Measurements from ENCODE around the gene PCSK1. TPM values are rescaled to one million over a fixed set of nuclear protein-coding genes. Genes with fewer than 3 reads are reported as not detected.
"Not testable (repeated sequence)": the region's sequence is repeated elsewhere in the genome, so short reads cannot be mapped to it uniquely, and the experiment has no call there.

PCSK1 gene
- polyA plus RNA-seq, 1 of the 3 experiments (the other 2 are of a cell fraction) = 0.08 TPM

- H4K20me1 ChIP-seq (ENCODE audit: insufficient read depth); H3K27ac ChIP-seq (ENCODE audit: low read depth in 2 of 2, low read length in 1 of 2); DNase-seq; H3K27me3 ChIP-seq (ENCODE audit: insufficient read depth); H2AFZ ChIP-seq (ENCODE audit: low read depth); H3K4me1 ChIP-seq (ENCODE audit: control insufficient read depth in 1 of 2, insufficient read depth in 2 of 2, low read depth in 1 of 2, low read length in 1 of 2); H3K36me3 ChIP-seq (replicated peaks in 1 of 2; ENCODE audit: control insufficient read depth in 1 of 2, insufficient read depth in 2 of 2, low read length in 1 of 2); H3K9me2 ChIP-seq; H3K4me3 ChIP-seq (ENCODE audit: low read depth in 2 of 2, low read length in 1 of 2); H3K9ac ChIP-seq; H3K79me2 ChIP-seq (ENCODE audit: insufficient read depth); POLR2A ChIA-PET; H3F3A ChIP-seq (replicated peaks; ENCODE audit: insufficient read depth); H3K4me2 ChIP-seq; H3K9me3 ChIP-seq: not testable (repeated sequence)
- CTCF ChIA-PET = interaction anchor here (1.6 kb wide), 1 partner anchor 50 kb away, joined by 5 read pairs; no protein-coding TSS in a partner anchor
Observed at GRCh38 chr5:96395295-96395694, 37.8 kb downstream of the PCSK1 start.

- ChIA-PET CTCF (no interaction called here), POLR2A (no interaction called here)
- no peak overlapping the region for H2AFZ ChIP-seq (ENCODE audit: low read depth)
- no peak overlapping the region for H3K4me3 ChIP-seq (ENCODE audit: low read depth in 2 of 2, low read length in 1 of 2)
- DNase-seq = no peak
- H3K9ac ChIP-seq = no peak overlapping the region
- TF ChIP-seq SIN3A (IDR thresholded peaks at IDR 0.05; ENCODE audit: borderline replicate concordance, low read depth, low read length) (no peak), RAD21 (IDR thresholded peaks at IDR 0.05; ENCODE audit: low read length) (no peak), USF2 (IDR thresholded peaks at IDR 0.05; ENCODE audit: borderline replicate concordance, low read depth, low read length) (no peak), SMC3 (IDR thresholded peaks at IDR 0.05; ENCODE audit: low read depth, low read length) (no peak), RCOR1 (IDR thresholded peaks at IDR 0.05; ENCODE audit: low read length) (no peak), RFX5 (IDR thresholded peaks at IDR 0.05; ENCODE audit: low read length) (no peak), CTCF (IDR thresholded peaks at IDR 0.05) (no peak), FOXJ3 (CRISPR knock-in tag; IDR thresholded peaks at IDR 0.05) (no peak), TCF12 (IDR thresholded peaks at IDR 0.05) (no peak)
- 46% methylated on average over 2 of the region's 2 CpGs for WGBS (ENCODE audit: low lambda C conversion rate)
- H3K27me3 ChIP-seq (ENCODE audit: insufficient read depth) = no peaks in the 10 kb centered on the region
- H3K4me2 ChIP-seq = no peak overlapping the region
- H3K36me3 ChIP-seq (replicated peaks in 1 of 2; ENCODE audit: control insufficient read depth in 1 of 2, insufficient read depth in 2 of 2, low read length in 1 of 2) = no peaks in the 10 kb centered on the region
- no peaks in the 10 kb centered on the region for H3F3A ChIP-seq (replicated peaks; ENCODE audit: insufficient read depth)
- no peaks in the 10 kb centered on the region for H3K9me3 ChIP-seq
- H3K9me2 ChIP-seq = no peaks in the 10 kb centered on the region
- peaks cover 0 to 6% of the 10 kb centered on the region in 2 experiments; a peak in 2 of 4 replicates for H3K4me1 ChIP-seq (ENCODE audit: control insufficient read depth in 1 of 2, insufficient read depth in 2 of 2, low read depth in 1 of 2, low read length in 1 of 2)
- H3K27ac ChIP-seq (ENCODE audit: low read depth in 2 of 2, low read length in 1 of 2) = no peak overlapping the region
- H3K79me2 ChIP-seq (ENCODE audit: insufficient read depth) = no peaks in the 10 kb centered on the region
- no peaks in the 10 kb centered on the region for H4K20me1 ChIP-seq (ENCODE audit: insufficient read depth)
Observed at GRCh38 chr5:96391921-96392320, 41.1 kb downstream of the PCSK1 start.

GRCh38 chr5:96388176-96388575 is 44.9 kb downstream of the PCSK1 start:
- H3K9me3 ChIP-seq = no peaks in the 10 kb centered on the region
- H3F3A ChIP-seq (replicated peaks; ENCODE audit: insufficient read depth) = no peaks in the 10 kb centered on the region
- H3K79me2 ChIP-seq (ENCODE audit: insufficient read depth) = no peaks in the 10 kb centered on the region
- ChIA-PET POLR2A (no interaction called here), CTCF (interaction anchor here (0.9 to 1.5 kb wide), 2 partner anchors 9 to 38 kb away, joined by 4 read pairs; no protein-coding TSS in a partner anchor)
- H3K9me2 ChIP-seq = no peaks in the 10 kb centered on the region
- peak; percentile 67 for DNase-seq
- H4K20me1 ChIP-seq (ENCODE audit: insufficient read depth) = no peaks in the 10 kb centered on the region
- H2AFZ ChIP-seq (ENCODE audit: low read depth) = no peak overlapping the region
- WGBS (ENCODE audit: low lambda C conversion rate) = 47% methylated on average over 3 of the region's 3 CpGs
- H3K4me3 ChIP-seq (ENCODE audit: low read depth in 2 of 2, low read length in 1 of 2) = no peak overlapping the region
- H3K9ac ChIP-seq = no peak overlapping the region
- no peaks in the 10 kb centered on the region for H3K36me3 ChIP-seq (replicated peaks in 1 of 2; ENCODE audit: control insufficient read depth in 1 of 2, insufficient read depth in 2 of 2, low read length in 1 of 2)
- H3K27me3 ChIP-seq (ENCODE audit: insufficient read depth) = no peaks in the 10 kb centered on the region
- H3K4me2 ChIP-seq = no peak overlapping the region
- H3K27ac ChIP-seq (ENCODE audit: low read depth in 2 of 2, low read length in 1 of 2) = no peak overlapping the region
- H3K4me1 ChIP-seq (ENCODE audit: control insufficient read depth in 1 of 2, insufficient read depth in 2 of 2, low read depth in 1 of 2, low read length in 1 of 2) = peaks cover 6 to 9% of the 10 kb centered on the region in 2 experiments; a peak in 3 of 4 replicates
- TF ChIP-seq POLR2AphosphoS5 (IDR thresholded peaks at IDR 0.05; ENCODE audit: low read depth, low read length) (no peak), TCF12 (IDR thresholded peaks at IDR 0.05) (peak; percentile 53; the same call in 1 of the 2 replicates), SIN3A (IDR thresholded peaks at IDR 0.05; ENCODE audit: borderline replicate concordance, low read depth, low read length) (no peak), ZBTB33 (IDR thresholded peaks at IDR 0.05; ENCODE audit: borderline replicate concordance, low read depth) (no peak), USF1 (IDR thresholded peaks at IDR 0.05; ENCODE audit: borderline replicate concordance, low read depth) (no peak), MEF2A (IDR thresholded peaks at IDR 0.05; ENCODE audit: borderline replicate concordance, low read depth) (no peak), ELF1 (IDR thresholded peaks at IDR 0.05) (no peak), MXI1 (IDR thresholded peaks at IDR 0.05; ENCODE audit: low read depth, low read length) (no peak; the same call in 1 of the 2 replicates), IRF3 (IDR thresholded peaks at IDR 0.05; ENCODE audit: low read depth, low read length) (no peak), JUND (IDR thresholded peaks at IDR 0.05) (no peak)
